Thyroid gland (tissue), 4 donors: ENCODE measurements around the gene CPVL.
A peak's percentile ranks its signal among the peaks of the same experiment; 100 is the strongest.

ENCODE experiments used
- CTCF ChIP-seq, 6 experiments: fragments of 200-600 bp in 3 of 6; fragments of 450-650 bp in 3 of 6; sonication (generic) in 3 of 6; IDR thresholded peaks; one replicate each; pipeline ENCODE4 v1.5.1; 2016 to 2019; ENCODE audit warnings: antibody characterized with exemption in 6 of 6, mild to moderate bottlenecking in 2 of 6, inconsistent platforms in 1 of 6, moderate library complexity in 1 of 6
- POLR2A ChIP-seq, 2 donors: fragments of 450-650 bp; IDR thresholded peaks; one replicate each; pipeline ENCODE4 v1.6.1; 2017; ENCODE audit warnings: antibody characterized with exemption in 2 of 2, mild to moderate bottlenecking in 2 of 2, moderate library complexity in 1 of 2

DNA sequence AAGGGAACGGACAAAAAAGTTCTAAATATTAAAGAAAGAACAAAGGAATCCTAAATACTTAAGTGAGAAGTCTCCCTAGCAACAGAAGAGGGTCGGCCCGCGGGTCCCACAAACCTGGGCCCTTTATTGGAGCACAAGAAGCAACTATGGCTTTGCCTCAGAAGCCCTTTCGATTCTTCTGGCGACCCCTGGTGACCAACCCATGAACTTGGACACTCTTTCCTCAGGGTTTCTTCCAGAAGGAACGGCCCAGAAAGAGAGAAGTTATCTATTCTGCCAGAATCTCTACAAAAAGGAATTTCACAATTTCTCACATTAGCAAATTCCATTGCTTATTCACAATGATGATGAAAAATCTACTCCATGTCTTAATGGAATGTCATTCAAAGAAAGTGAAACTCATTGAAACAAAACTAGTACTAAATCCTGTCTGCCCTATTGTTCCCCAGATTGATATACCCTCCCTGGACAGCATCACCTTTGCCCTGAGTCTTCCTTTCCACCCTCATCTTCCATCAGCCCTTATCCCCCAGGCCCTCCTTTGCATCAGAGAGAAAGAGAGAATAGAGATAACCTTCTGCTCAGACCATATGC lies 43.7 kb downstream of the CPVL start:
- TF ChIP-seq CTCF (IDR thresholded peaks at IDR 0.05) (peak in 5 of 6 experiments; percentile 15 to 75 (median 64)), POLR2A (IDR thresholded peaks at IDR 0.05) (no peak)
